ENCODE data around the gene IKZF3. TPM values are rescaled to one million over a fixed set of nuclear protein-coding genes. Genes with fewer than 3 reads are reported as not detected.
A peak's percentile ranks its signal among the peaks of the same experiment; 100 is the strongest.
"Not testable (repeated sequence)": the region's sequence is repeated elsewhere in the genome, so short reads cannot be mapped to it uniquely, and the experiment has no call there.

Gene IKZF3
- total RNA-seq, 1 donor from 2014 or later, result 0.34 TPM

GRCh38 chr17:39727556-39727955 is 136.6 kb downstream of the IKZF3 start:
- no peak overlapping the region for H3K4me3 Mint-ChIP-seq (ENCODE audit: unreplicated experiment)
- no peak for FAIRE-seq
- no peak overlapping the region for H3K27ac Mint-ChIP-seq (ENCODE audit: unreplicated experiment)

GRCh38 chr17:39726617-39727016 is 137.5 kb downstream of the IKZF3 start:
- peaks cover 11% of the 10 kb centered on the region for H3K36me3 Mint-ChIP-seq (ENCODE audit: low read depth, unreplicated experiment)
- no peak for FAIRE-seq
- H3K4me1 ChIP-seq (ENCODE audit: insufficient read depth, low read length), result peaks cover 5% of the 10 kb centered on the region
- TF ChIP-seq EZH2 (IDR thresholded peaks at IDR 0.05; ENCODE audit: insufficient read depth, low read length) (no peak), CTCF (IDR thresholded peaks at IDR 0.05; ENCODE audit: insufficient read depth, low read depth, low read length) (no peak)
- H3K27ac Mint-ChIP-seq (ENCODE audit: unreplicated experiment), result no peak overlapping the region
- no peak overlapping the region for H3K4me2 ChIP-seq (ENCODE audit: low read length)
- H2AFZ ChIP-seq (ENCODE audit: low read depth, low read length), result no peak overlapping the region
- no peaks in the 10 kb centered on the region for H3K27me3 Mint-ChIP-seq (ENCODE audit: low read depth, unreplicated experiment)
- no peaks in the 10 kb centered on the region for H3K9me3 ChIP-seq (ENCODE audit: insufficient read depth, low read depth, low read length)
- H3K4me3 Mint-ChIP-seq (ENCODE audit: unreplicated experiment), result no peak overlapping the region
- no peaks in the 10 kb centered on the region for H3K79me2 ChIP-seq (ENCODE audit: insufficient read depth, low read length)
- no peaks in the 10 kb centered on the region for H3K27me3 ChIP-seq (ENCODE audit: insufficient read depth, low read length)
- H3K36me3 ChIP-seq (ENCODE audit: insufficient read depth, low read length), result peaks cover 5% of the 10 kb centered on the region
- no peak overlapping the region for H3K4me3 ChIP-seq (ENCODE audit: insufficient read depth, low read depth, low read length)
- peaks cover 8% of the 10 kb centered on the region for H4K20me1 ChIP-seq (ENCODE audit: insufficient read depth, low read length)
- no peak overlapping the region for H3K27ac ChIP-seq (ENCODE audit: low read depth, low read length)
- DNase-seq (ENCODE audit: low read depth), result no peak
- H3K9ac ChIP-seq (ENCODE audit: low read length), result no peak overlapping the region
- H3K4me1 Mint-ChIP-seq (ENCODE audit: low read depth, unreplicated experiment), result no peaks in the 10 kb centered on the region
- no peaks in the 10 kb centered on the region for H3K9me3 Mint-ChIP-seq (ENCODE audit: unreplicated experiment)

More at GRCh38 chr17:39727556-39727955, 136.6 kb downstream of the IKZF3 start:
- Histone ChIP-seq H4K20me1 (ENCODE audit: insufficient read depth, low read length) (peaks cover 8% of the 10 kb centered on the region), H3K9ac (ENCODE audit: low read length) (no peak overlapping the region), H2AFZ (ENCODE audit: low read depth, low read length) (no peak overlapping the region), H3K4me2 (ENCODE audit: low read length) (no peak overlapping the region), H3K27ac (ENCODE audit: low read depth, low read length) (no peak overlapping the region), H3K9me3 (ENCODE audit: insufficient read depth, low read depth, low read length) (no peaks in the 10 kb centered on the region), H3K27me3 (ENCODE audit: insufficient read depth, low read length) (no peaks in the 10 kb centered on the region), H3K4me1 (ENCODE audit: insufficient read depth, low read length) (peaks cover 5% of the 10 kb centered on the region), H3K79me2 (ENCODE audit: insufficient read depth, low read length) (no peaks in the 10 kb centered on the region), H3K4me3 (ENCODE audit: insufficient read depth, low read depth, low read length) (no peak overlapping the region), H3K36me3 (ENCODE audit: insufficient read depth, low read length) (peaks cover 5% of the 10 kb centered on the region)
- Mint-ChIP-seq H3K4me1 (ENCODE audit: low read depth, unreplicated experiment) (no peaks in the 10 kb centered on the region), H3K27me3 (ENCODE audit: low read depth, unreplicated experiment) (no peaks in the 10 kb centered on the region), H3K36me3 (ENCODE audit: low read depth, unreplicated experiment) (peaks cover 10% of the 10 kb centered on the region), H3K9me3 (ENCODE audit: unreplicated experiment) (no peaks in the 10 kb centered on the region)
- TF ChIP-seq EZH2 (IDR thresholded peaks at IDR 0.05; ENCODE audit: insufficient read depth, low read length) (no peak), CTCF (IDR thresholded peaks at IDR 0.05; ENCODE audit: insufficient read depth, low read depth, low read length) (no peak)
- no peak for DNase-seq (ENCODE audit: low read depth)

DNA sequence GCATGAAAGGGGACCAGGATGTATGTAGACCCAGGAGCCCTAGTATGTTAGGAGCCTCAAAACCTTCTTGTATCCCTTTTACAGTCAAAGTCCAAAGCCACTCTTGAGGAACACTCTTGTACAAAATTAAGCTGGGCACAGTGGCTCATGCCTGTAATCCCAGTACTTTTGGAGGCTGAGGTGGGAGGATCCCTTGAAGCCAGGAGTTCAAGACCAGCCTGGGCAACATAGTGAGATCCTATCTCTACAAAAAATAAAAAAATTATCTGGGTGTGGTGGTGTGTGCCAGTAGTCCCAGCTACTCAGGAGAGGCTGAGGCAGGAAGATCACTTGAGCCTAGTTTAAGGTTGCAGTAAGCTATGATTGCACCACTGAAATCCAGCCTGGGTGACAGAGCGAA is 138.2 kb downstream of the IKZF3 start:
- H3K9me3 ChIP-seq (ENCODE audit: insufficient read depth, low read depth, low read length); H3K36me3 ChIP-seq (ENCODE audit: insufficient read depth, low read length); H3K27ac ChIP-seq (ENCODE audit: low read depth, low read length); H3K4me1 ChIP-seq (ENCODE audit: insufficient read depth, low read length); H4K20me1 ChIP-seq (ENCODE audit: insufficient read depth, low read length); H3K4me3 ChIP-seq (ENCODE audit: insufficient read depth, low read depth, low read length); H3K79me2 ChIP-seq (ENCODE audit: insufficient read depth, low read length); H3K9me3 Mint-ChIP-seq (ENCODE audit: unreplicated experiment); H3K9ac ChIP-seq (ENCODE audit: low read length); H3K27me3 Mint-ChIP-seq (ENCODE audit: low read depth, unreplicated experiment); H3K27me3 ChIP-seq (ENCODE audit: insufficient read depth, low read length); H3K4me2 ChIP-seq (ENCODE audit: low read length); H3K4me1 Mint-ChIP-seq (ENCODE audit: low read depth, unreplicated experiment); H2AFZ ChIP-seq (ENCODE audit: low read depth, low read length); DNase-seq (ENCODE audit: low read depth); H3K4me3 Mint-ChIP-seq (ENCODE audit: unreplicated experiment); FAIRE-seq: not testable (repeated sequence)
- Mint-ChIP-seq H3K27ac (ENCODE audit: unreplicated experiment) (peak overlapping the region; percentile 4), H3K36me3 (ENCODE audit: low read depth, unreplicated experiment) (peaks cover 13% of the 10 kb centered on the region)
